ENCODE results near the gene PCLAF. TPM values are rescaled to one million over a fixed set of nuclear protein-coding genes. Genes with fewer than 3 reads are reported as not detected.

The PCLAF gene
- total RNA-seq, 2 donors from 2014 or later: 1.8 TPM; not detected in 1

GRCh38 chr15:64425221-64425620 is 44.0 kb upstream of the PCLAF start:
- ATAC-seq (no peak), DNase-seq (no peak)
- intact Hi-C loops (cut with DNase I): loop anchor here (10.0 kb wide), 1 partner anchor 260 kb away; no protein-coding TSS in a partner anchor
- no peak overlapping the region for H3K27ac ChIP-seq
- H3K4me1 ChIP-seq: peaks cover 10% of the 10 kb centered on the region
- WGBS, 2 donors: 58 to 61% methylated on average over 3 of the region's 3 CpGs
- TF ChIP-seq POLR2A (IDR thresholded peaks at IDR 0.05) (no peak), CTCF (IDR thresholded peaks at IDR 0.05) (no peak)
- peaks cover 6 to 11% of the 10 kb centered on the region in 2 donors for H3K36me3 ChIP-seq (replicated peaks in 1 of 2; ENCODE audit: insufficient read depth in 1 of 2, low read depth in 2 of 2)
- no peaks in the 10 kb centered on the region for H3K9me3 ChIP-seq
- no peaks in the 10 kb centered on the region for H3K27me3 ChIP-seq
- no peak overlapping the region for H3K4me3 ChIP-seq

GRCh38 chr15:64423970-64424369 is 42.7 kb upstream of the PCLAF start:
- H3K4me3 ChIP-seq: no peak overlapping the region
- no peak for TF ChIP-seq CTCF (IDR thresholded peaks at IDR 0.05)
- TF ChIP-seq POLR2A (IDR thresholded peaks at IDR 0.05): no peak
- H3K27me3 ChIP-seq: no peaks in the 10 kb centered on the region
- peaks cover 6 to 11% of the 10 kb centered on the region in 2 donors for H3K36me3 ChIP-seq (replicated peaks in 1 of 2; ENCODE audit: insufficient read depth in 1 of 2, low read depth in 2 of 2)
- ATAC-seq: no peak
- DNase-seq: no peak
- 20 to 28% methylated on average over 6 of the region's 6 CpGs for WGBS, 2 donors
- no peak overlapping the region for H3K27ac ChIP-seq
- peaks cover 10% of the 10 kb centered on the region for H3K4me1 ChIP-seq
- no peaks in the 10 kb centered on the region for H3K9me3 ChIP-seq
- intact Hi-C loops (cut with DNase I): loop anchor here (10.0 kb wide), 1 partner anchor 261 kb away; no protein-coding TSS in a partner anchor

- Histone ChIP-seq H3K4me3 (no peak overlapping the region), H3K27me3 (no peaks in the 10 kb centered on the region), H3K9me3 (no peaks in the 10 kb centered on the region), H3K27ac (no peak overlapping the region), H3K36me3 (replicated peaks in 1 of 2; ENCODE audit: insufficient read depth in 1 of 2, low read depth in 2 of 2) (peaks cover 6 to 11% of the 10 kb centered on the region in 2 donors), H3K4me1 (peaks cover 10% of the 10 kb centered on the region)
- intact Hi-C loops (cut with DNase I): loop anchor here (10.0 kb wide), 1 partner anchor 262 kb away; no protein-coding TSS in a partner anchor
- ATAC-seq (no peak), DNase-seq (no peak)
- TF ChIP-seq POLR2A (IDR thresholded peaks at IDR 0.05) (no peak), CTCF (IDR thresholded peaks at IDR 0.05) (no peak)
- WGBS, 2 donors: 80 to 93% methylated on average over 2 of the region's 2 CpGs
Observed at GRCh38 chr15:64422697-64423096, 41.5 kb upstream of the PCLAF start.

- WGBS, 2 donors: 78 to 86% methylated on average over 2 of the region's 2 CpGs
- no peak for TF ChIP-seq CTCF (IDR thresholded peaks at IDR 0.05)
- TF ChIP-seq POLR2A (IDR thresholded peaks at IDR 0.05): no peak
- H3K36me3 ChIP-seq (replicated peaks in 1 of 2; ENCODE audit: insufficient read depth in 1 of 2, low read depth in 2 of 2): peaks cover 3 to 21% of the 10 kb centered on the region in 2 donors
- no peak for ATAC-seq
- no peak for DNase-seq
- H3K27ac ChIP-seq: no peak overlapping the region
- no peaks in the 10 kb centered on the region for H3K27me3 ChIP-seq
- H3K9me3 ChIP-seq: no peaks in the 10 kb centered on the region
- no peaks in the 10 kb centered on the region for H3K4me1 ChIP-seq
- intact Hi-C loops (cut with DNase I): no loop called here
- H3K4me3 ChIP-seq: no peak overlapping the region
Observed at GRCh38 chr15:64412216-64412615, 31.0 kb upstream of the PCLAF start.

- 90 to 98% methylated on average over 2 of the region's 2 CpGs for WGBS, 2 donors
- peaks cover 0 to 31% of the 10 kb centered on the region in 2 donors for H3K36me3 ChIP-seq (replicated peaks in 1 of 2; ENCODE audit: insufficient read depth in 1 of 2, low read depth in 2 of 2)
- no peaks in the 10 kb centered on the region for H3K27me3 ChIP-seq
- TF ChIP-seq POLR2A (IDR thresholded peaks at IDR 0.05): no peak
- no peak for TF ChIP-seq CTCF (IDR thresholded peaks at IDR 0.05)
- H3K9me3 ChIP-seq: no peaks in the 10 kb centered on the region
- no peak overlapping the region for H3K27ac ChIP-seq
- ATAC-seq (no peak), DNase-seq (no peak)
- no peak overlapping the region for H3K4me3 ChIP-seq
- no peaks in the 10 kb centered on the region for H3K4me1 ChIP-seq
- intact Hi-C loops (cut with DNase I): no loop called here
Observed at GRCh38 chr15:64400583-64400982, 19.3 kb upstream of the PCLAF start.

Measured in body of pancreas (tissue), 4 donors.